GM19351 (cell line): ENCODE results near the gene SLC26A4.
A peak's percentile ranks its signal among the peaks of the same experiment; 100 is the strongest.

Source experiments
- ATAC-seq: cut with Tn5 transposase; IDR thresholded peaks from one replicate; pipeline ENCODE4 v1.9.1; 2021; ENCODE audit warnings: mild to moderate bottlenecking, moderate library complexity; ENCODE audit not compliant: unreplicated experiment

The SLC26A4 gene

GRCh38 chr7:107694386-107694785 lies 33.8 kb downstream of the SLC26A4 start:
- ATAC-seq: no peak

- ATAC-seq: no peak
Measured at GRCh38 chr7:107696330-107696946, 35.8 kb downstream of the SLC26A4 start.

DNA sequence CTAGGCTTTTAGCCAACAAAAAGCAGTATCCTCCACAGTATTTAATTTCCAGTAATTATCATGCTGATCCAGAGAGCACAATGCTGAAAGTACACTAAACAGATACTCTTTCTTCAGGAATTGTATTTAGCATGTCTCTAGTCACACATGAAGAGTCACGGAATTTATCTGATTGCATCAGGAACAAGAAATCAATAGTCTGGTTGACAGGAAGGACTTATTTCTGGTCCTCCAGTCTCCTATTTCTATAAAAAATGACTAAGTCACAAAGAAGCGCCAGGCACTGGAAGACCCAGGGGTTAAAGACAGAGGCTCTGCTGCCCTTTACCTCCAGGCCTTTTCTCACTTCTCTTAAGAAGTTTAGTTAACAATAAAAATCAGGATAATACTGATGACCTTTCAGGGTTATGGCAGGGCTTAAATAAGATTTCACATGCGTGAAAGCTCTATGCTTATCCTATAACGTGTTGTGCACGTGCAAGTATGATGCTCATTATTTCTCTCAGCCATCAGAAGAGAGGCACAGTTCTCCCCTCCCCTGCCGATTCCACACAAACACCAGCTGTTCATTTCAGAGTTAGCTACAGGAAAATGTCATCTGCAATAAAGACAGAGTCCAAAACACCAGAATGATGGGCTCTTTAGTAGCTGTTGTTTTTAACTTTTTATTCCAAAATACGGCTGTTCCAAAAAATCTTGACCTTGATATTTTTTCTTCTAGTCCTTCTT lies 36.9 kb downstream of the SLC26A4 start:
- ATAC-seq: no peak

DNA sequence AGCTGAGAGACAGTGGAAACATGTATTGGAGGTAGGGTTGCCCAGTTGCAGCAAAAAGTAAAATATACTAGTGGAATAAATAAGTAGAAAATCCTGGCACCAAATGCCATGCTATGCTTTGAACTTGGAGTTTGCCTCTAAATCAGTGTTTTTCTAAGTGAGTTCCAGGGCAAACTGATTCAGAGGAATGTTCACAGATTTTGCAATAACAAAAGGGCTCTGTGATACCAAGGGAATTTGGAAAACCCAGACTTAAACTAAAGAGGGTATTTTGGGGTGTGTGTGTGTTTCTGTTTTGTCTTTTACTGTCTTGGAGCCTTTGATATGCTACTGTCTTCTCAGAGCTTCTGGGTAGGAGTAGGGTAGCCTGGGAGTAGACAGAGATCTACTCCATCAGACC lies 39.9 kb downstream of the SLC26A4 start:
- no peak for ATAC-seq

DNA sequence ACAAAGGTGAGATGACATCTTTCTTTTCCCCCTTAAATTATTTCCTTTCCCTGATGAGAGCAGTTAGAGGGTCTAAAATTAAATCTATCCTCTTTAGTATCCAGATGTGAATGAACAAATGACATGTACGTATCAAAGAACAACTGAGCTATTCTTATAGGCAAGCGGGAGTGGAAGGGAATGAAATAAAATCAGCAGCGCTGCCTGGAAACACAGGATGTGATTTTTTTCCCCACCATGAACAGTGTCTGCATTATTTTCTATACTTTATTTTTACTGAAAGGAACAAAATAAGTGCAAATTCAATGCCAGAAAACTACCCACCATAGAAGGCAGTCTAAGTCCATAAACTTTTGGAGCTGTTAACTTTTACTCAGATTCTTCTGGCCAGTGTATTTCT lies 40.6 kb downstream of the SLC26A4 start:
- no peak for ATAC-seq

GRCh38 chr7:107703219-107703618 lies 42.6 kb downstream of the SLC26A4 start:
- ATAC-seq: no peak

DNA sequence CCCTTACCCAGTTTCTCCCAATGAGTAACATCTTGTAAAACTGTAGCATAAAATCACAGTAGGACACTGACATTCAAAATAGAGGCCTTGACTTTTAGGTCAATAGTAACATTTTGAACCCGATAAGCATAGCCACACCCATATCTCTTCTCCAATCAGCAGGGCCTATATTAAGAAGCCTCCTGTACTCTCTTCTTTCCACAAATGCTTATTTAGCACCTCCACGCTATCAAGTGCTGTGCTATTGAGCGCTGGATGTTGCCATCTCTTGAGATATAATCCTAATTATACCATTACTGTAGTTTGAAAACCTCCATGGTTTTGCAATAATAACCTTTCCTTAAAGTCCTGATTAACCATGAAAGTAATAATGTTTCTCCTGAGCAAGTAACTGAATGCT lies 43.2 kb downstream of the SLC26A4 start:
- ATAC-seq: no peak

- ATAC-seq: no peak
Measured at GRCh38 chr7:107708956-107709355, 48.3 kb downstream of the SLC26A4 start.

- ATAC-seq: no peak
Measured at GRCh38 chr7:107711301-107711700, 50.7 kb downstream of the SLC26A4 start.

GRCh38 chr7:107712025-107712424 lies 51.4 kb downstream of the SLC26A4 start:
- ATAC-seq: no peak

DNA sequence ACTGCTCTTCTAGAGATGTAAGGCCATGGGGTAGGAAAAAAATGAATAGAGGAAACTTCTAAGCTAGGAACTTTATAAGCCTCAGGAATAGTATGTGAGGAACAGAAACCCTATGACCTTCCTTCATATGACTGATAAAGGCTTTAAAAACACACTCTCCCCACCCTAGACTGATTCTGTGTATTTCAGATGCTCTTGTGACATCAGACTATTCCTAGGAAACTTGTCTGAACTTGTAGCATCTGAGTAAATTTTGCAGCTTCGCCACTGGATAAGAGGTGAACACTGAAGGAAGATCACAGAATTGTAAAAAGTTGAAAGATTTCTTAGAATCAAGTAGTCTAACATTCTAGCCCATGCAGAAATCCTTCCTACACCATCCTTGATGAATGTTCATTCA lies 52.3 kb downstream of the SLC26A4 start:
- ATAC-seq: no peak

DNA sequence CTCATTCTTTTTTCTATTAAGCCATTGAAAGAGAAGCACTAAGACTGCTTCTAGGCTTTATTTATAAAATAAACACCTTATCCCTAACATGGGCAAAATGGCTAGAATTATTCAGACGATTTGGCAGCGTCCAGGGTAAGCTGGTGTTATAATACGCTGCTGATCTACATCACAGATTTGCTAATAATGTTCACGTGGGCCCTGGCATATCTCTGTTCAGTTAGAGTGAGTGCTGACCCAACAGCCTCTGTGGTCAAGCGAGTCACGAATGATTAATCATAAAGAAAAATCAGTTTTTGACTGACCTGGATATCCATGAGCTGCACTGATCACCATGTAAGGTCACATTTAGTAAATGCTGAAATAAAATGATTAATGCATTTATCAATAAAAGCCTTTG lies 54.9 kb downstream of the SLC26A4 start:
- ATAC-seq: no peak

DNA sequence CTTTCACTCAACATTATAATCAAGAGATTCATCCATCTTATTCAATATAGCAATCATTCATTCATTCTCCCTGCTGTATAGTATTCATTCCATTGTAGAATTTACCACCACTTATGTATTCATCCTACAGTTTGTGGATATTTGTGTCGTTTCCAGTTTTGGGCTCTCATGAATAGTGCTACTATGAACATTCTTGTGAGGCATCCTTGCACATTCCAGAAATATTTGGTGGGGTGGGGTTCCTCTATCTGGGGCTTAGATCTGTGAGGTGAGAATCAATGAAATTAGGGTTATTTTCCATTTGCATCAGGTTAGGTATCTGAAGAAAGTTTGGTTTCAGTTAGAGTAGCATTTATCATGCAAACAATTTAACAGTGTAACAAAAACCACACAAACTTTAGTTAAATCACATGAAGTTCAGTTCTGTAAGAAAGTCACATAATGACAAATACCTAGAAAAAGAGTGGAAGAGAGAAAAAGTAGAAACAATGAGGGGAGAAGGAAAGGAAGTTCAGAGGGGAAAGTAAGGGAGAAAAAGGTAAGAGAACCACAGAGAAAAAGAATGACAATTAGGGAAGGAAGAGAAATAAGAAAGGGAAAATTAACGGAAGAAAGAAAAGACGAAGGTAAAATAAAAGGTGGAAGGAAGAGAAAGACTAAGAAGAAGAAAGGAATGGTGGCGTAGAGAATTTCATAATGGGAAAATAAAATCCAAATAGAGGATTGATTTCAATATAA lies 58.0 kb downstream of the SLC26A4 start:
- ATAC-seq: no peak

- ATAC-seq: no peak
Measured at GRCh38 chr7:107721286-107721685, 60.7 kb downstream of the SLC26A4 start.

- ATAC-seq: no peak
Measured at GRCh38 chr7:107723255-107723654, 62.6 kb downstream of the SLC26A4 start.

DNA sequence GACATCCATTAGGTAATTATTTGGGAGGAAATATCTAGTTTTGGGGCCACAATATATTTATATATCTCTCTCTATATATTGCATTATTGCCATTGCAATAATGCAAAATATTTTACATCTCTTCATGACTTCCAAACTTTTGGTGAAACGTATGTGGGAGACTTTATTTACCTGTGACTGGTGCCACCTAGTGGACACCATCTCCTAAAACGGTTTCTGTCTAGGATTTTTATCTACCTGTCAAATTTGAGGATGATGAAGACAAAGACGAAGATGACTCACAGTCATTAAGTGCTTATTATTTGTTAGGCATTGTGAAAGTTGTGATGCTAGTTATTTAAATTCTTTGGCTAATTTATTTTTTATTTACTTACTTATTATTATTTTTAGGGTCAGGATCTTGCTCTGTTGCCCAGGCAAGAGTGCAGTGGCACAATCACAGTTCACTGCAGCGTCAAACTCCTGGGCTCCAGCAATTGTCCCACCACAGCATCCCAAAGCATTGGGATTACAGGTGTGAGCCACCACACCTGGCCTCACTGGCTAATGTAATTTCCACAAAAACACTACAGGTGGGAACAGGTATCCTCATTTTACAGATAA lies 64.6 kb downstream of the SLC26A4 start:
- no peak for ATAC-seq

DNA sequence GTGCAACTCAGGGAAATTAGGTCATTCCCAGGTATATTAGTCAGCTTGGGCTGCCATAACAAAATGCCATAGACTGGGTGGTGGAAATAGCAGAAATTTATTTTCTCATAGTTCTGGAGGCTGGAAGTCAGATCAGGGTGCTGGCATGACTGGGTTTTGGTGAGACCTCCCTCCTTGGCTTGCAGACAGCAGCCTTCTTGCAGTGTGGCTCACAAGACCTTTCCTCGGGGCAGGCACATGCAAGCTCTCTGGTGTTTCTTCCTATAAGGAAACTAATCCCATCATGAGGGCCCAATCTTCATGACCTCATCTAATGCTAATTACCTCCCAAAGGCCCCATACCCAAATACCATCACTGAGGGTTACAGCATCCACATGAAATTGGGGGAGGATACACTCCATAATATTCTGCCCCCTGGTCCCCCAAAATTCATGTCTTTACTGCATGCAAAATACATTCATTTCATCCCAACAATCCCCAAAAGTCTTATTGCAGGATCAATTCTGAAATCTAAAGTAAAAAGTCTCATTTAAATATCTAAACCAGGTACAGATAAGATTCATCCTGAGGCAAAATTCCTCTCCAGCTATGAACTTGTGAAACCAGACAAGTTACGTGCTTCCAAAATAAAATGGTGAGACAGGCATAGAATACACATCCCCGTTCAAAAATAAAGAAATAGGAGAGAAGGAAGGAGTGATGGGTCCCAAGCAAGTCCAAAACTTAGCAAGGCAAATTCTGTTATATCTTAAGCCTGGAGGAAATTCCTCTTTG lies 65.9 kb downstream of the SLC26A4 start:
- ATAC-seq: no peak

DNA sequence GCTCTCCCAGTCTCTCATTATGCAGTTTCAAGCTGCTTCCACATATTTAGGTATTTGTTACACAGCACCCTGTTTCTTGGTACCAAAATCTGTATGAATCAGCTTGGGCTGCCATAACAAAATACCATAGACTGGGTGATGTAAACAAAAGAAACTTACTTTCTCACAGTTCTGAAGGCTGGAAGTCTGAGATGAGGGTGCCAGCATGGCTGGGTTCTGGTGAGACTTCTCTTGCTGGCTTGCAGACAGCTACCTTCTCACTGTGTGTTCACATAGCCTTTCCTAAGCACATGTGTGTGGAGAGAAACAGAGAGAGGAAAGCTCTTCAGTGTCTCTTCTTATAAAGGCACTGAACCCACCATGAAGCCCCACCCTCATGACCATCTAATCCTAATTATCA lies 67.6 kb downstream of the SLC26A4 start:
- ATAC-seq: no peak

GRCh38 chr7:107742678-107743566 lies 82.3 kb downstream of the SLC26A4 start:
- ATAC-seq: peak; percentile 38
